Fibroblast of lung (primary cell): ENCODE results near the gene TMPRSS9.

Experiments
- EZH2 ChIP-seq: IDR thresholded peaks from 2 replicates; pipeline ENCODE4 v1.5.1; 2012; ENCODE audit warnings: low read length, control low read depth, mild to moderate bottlenecking; ENCODE audit errors: missing control alignments
- TF ChIP-seq, protein P1 (sequence below), 2 donors: IDR thresholded peaks in 1 of 2; conservative IDR thresholded peaks in 1 of 2; 1 replicate in 1 of 2; 2 replicates in 1 of 2; pipeline ENCODE4 v1.5.1; 2011 to 2012; ENCODE audit warnings: low read length in 2 of 2, control low read depth in 1 of 2, inconsistent platforms in 1 of 2, low read depth in 1 of 2, mild to moderate bottlenecking in 1 of 2

DNA sequence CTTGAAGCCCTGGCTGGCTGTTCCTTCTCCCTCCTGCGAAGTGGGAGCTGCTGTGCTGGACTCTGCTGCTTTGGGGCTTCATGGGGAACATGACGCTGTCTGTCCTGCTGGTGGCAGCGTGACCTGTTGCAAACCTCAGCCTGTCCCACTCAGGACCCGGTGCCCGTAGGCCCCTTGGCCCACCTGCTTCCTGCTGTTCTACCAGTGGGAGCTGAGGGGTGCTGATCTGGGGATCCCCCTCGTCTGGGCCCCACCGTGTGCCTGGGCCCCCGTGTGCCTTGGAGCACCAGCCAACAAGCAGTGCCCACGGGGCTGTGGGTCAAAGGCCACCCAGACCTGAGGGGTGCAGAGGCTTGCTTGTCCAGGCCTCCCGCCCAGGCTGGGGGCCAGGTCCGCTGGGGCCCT is 26.3 kb upstream of the TMPRSS9 start:
- TF ChIP-seq, protein P1, sequence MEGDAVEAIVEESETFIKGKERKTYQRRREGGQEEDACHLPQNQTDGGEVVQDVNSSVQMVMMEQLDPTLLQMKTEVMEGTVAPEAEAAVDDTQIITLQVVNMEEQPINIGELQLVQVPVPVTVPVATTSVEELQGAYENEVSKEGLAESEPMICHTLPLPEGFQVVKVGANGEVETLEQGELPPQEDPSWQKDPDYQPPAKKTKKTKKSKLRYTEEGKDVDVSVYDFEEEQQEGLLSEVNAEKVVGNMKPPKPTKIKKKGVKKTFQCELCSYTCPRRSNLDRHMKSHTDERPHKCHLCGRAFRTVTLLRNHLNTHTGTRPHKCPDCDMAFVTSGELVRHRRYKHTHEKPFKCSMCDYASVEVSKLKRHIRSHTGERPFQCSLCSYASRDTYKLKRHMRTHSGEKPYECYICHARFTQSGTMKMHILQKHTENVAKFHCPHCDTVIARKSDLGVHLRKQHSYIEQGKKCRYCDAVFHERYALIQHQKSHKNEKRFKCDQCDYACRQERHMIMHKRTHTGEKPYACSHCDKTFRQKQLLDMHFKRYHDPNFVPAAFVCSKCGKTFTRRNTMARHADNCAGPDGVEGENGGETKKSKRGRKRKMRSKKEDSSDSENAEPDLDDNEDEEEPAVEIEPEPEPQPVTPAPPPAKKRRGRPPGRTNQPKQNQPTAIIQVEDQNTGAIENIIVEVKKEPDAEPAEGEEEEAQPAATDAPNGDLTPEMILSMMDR (conservative IDR thresholded peaks at IDR 0.05 in 1 of 2, IDR thresholded peaks at IDR 0.05 in 1 of 2; ENCODE audit: low read depth in 1 of 2, low read length in 2 of 2), result no peak
- TF ChIP-seq EZH2, result no peak
